GM21390 (cell line): Measurements from ENCODE around the gene ARHGEF17.

ENCODE experiments used
- ATAC-seq: cut with Tn5 transposase; IDR thresholded peaks from one replicate; pipeline ENCODE4 v1.9.1; 2021; ENCODE audit not compliant: unreplicated experiment

The ARHGEF17 gene

GRCh38 chr11:73392108-73393010, 84.3 kb downstream of the ARHGEF17 start:
- no peak for ATAC-seq

GRCh38 chr11:73393011-73393380, 84.9 kb downstream of the ARHGEF17 start:
- ATAC-seq: no peak

- ATAC-seq: no peak
Measured at GRCh38 chr11:73393479-73394415, 85.7 kb downstream of the ARHGEF17 start.

GRCh38 chr11:73394416-73395296, 86.6 kb downstream of the ARHGEF17 start:
- ATAC-seq: no peak

GRCh38 chr11:73395297-73396208, 87.5 kb downstream of the ARHGEF17 start:
- ATAC-seq: no peak

GRCh38 chr11:73396251-73396930, 88.3 kb downstream of the ARHGEF17 start:
- no peak for ATAC-seq

- ATAC-seq: no peak
Measured at GRCh38 chr11:73396985-73397384, 88.9 kb downstream of the ARHGEF17 start.

- no peak for ATAC-seq
Measured at GRCh38 chr11:73397468-73398131, 89.5 kb downstream of the ARHGEF17 start.

- no peak for ATAC-seq
Measured at GRCh38 chr11:73398132-73398526, 90.1 kb downstream of the ARHGEF17 start.

- no peak for ATAC-seq
Measured at GRCh38 chr11:73398721-73399120, 90.6 kb downstream of the ARHGEF17 start.

GRCh38 chr11:73399159-73399590, 91.1 kb downstream of the ARHGEF17 start:
- no peak for ATAC-seq

GRCh38 chr11:73399636-73400035, 91.6 kb downstream of the ARHGEF17 start:
- no peak for ATAC-seq

GRCh38 chr11:73400293-73400692, 92.2 kb downstream of the ARHGEF17 start:
- no peak for ATAC-seq

GRCh38 chr11:73401217-73401923, 93.3 kb downstream of the ARHGEF17 start:
- no peak for ATAC-seq

GRCh38 chr11:73401924-73402833, 94.1 kb downstream of the ARHGEF17 start:
- ATAC-seq: no peak

GRCh38 chr11:73402834-73403185, 94.7 kb downstream of the ARHGEF17 start:
- ATAC-seq: no peak

- ATAC-seq: no peak
Measured at GRCh38 chr11:73403541-73403940, 95.5 kb downstream of the ARHGEF17 start.
